Activated CD8-positive, alpha-beta memory T cell treated with anti-CD3 and anti-CD28 coated beads for 48 hours (primary cell): ENCODE measurements around the gene RFX3.

Source experiments
- DNase-seq, 3 experiments: peaks; one replicate each; pipeline ENCODE4 v3.0.0-alpha.2; 2020; ENCODE audit warnings: low read depth in 2 of 3, low spot score in 2 of 3

Gene RFX3

DNA sequence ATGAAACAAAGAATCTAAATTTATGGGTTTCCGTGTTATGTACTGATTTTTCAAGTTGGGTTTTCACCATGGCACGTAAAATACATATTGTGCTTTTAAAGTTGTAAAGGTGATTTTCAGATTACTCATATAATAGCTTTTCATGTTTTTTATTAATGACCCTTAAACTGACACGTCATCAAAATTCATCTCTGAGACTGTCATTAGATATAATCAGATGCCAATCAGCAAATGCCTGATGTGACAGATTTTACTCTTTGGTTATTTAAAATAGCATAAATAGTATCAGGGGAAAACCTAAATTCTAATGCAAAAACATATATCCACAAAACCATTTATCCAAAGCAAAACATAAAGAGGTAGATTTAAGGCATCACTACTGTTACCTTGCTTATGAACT lies 11.0 kb downstream of the RFX3 start:
- no peak for DNase-seq

DNA sequence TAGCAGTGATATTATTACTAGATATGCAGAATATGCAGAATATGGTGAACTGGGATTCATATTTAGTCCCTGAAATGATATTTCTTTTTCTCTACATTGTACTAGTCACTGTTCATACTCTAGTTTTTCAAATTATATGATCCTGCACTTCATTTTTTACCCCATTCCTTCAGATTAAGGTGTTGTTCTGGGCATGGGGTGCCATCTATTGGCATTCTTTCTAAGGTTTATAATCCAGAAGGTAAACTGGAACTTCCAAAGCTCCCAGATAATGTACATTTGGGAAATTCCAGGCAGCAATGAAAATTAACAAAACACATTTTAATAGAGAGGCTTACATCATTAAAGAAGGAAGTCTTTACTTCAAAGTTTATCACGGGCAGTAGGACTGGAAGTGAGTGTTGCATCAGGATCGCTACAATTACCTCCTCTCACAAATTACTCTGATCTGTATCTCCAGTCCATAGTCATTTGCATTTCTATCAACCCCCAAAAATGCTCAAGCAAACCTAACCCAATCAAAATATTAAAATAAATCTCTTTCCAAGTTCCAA lies 12.5 kb downstream of the RFX3 start:
- no peak for DNase-seq

DNA sequence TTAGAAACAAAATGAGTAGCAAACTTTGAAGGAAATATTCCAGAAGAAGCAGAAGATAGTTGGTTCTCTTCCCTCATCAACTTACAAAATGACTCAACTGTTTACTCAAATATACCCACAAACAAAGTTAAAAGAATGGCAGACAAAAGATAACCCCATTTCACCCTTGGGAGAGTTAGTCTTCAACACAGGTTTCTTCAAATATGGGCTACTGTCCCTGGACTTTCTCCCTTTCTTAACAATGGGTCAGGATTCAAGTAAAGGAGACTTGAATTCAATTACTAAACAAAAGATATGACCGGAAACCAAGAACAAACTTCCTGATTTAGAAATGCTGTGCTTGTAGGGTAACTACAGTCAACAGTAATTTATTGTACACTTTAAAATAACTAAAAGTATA lies 14.2 kb downstream of the RFX3 start:
- no peak for DNase-seq

GRCh38 chr9:3510796-3511195 lies 15.0 kb downstream of the RFX3 start:
- DNase-seq, result no peak

GRCh38 chr9:3509926-3510325 lies 15.9 kb downstream of the RFX3 start:
- no peak for DNase-seq

DNA sequence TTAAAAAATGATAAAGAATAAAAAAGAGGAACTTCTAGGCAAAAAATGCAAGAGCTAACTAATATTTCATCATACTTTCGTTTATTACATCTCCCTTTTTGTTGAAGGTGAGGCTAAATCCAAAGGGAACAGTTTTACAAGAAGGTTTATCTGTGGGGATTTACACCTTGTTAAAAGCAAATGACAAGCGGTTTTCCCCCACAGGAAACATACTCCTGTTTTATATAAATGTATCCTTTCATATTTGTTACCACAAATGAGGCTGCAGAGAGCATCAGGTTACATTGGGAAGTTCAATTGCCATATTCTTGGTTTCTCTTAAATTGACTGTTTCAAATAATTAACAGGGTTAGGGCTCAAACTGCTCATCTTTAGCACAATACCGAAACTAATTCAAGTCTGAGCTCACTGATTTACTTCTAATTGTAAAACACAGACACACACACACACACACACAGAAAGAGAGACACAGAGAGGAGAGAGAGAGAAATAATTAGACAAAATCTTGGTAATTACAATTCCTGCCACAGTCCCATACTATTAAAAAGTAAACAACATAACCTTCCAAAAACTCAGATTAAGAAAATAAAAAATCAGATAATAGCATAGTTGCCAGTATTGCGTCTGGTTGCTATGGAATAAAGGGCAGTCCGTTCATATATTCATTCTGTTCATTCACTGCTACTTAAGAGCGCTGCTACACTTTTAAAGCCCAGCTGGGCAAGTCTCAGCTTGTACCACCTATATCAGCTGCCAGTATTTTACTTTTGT lies 17.1 kb downstream of the RFX3 start:
- no peak for DNase-seq

- no peak for DNase-seq
These were observed 17.7 kb downstream of the RFX3 start for GRCh38 chr9:3508078-3508431.

GRCh38 chr9:3507395-3508077 lies 18.3 kb downstream of the RFX3 start:
- no peak for DNase-seq

DNA sequence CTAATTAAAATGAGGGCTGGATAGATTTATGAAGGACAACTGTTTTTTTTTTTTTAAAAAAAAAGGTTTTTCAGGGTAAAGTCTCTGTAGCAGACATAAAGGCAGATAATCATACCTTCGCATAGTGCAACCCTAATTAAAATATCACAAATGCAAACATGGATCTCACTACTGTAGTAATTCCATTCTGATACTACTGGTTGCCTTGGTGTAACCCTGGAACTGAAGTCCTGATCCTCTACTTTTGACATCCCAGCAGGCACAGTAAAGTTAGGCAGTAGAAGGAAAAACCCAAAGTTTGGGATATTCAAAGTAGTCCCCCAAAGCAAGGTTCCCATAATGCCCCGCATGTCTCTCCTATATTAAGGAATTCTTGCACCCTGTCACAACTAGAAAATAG lies 19.6 kb downstream of the RFX3 start:
- no peak for DNase-seq

- no peak for DNase-seq
These were observed 23.0 kb downstream of the RFX3 start for GRCh38 chr9:3502560-3503398.

- DNase-seq, result no peak
These were observed 25.8 kb downstream of the RFX3 start for GRCh38 chr9:3500044-3500443.

DNA sequence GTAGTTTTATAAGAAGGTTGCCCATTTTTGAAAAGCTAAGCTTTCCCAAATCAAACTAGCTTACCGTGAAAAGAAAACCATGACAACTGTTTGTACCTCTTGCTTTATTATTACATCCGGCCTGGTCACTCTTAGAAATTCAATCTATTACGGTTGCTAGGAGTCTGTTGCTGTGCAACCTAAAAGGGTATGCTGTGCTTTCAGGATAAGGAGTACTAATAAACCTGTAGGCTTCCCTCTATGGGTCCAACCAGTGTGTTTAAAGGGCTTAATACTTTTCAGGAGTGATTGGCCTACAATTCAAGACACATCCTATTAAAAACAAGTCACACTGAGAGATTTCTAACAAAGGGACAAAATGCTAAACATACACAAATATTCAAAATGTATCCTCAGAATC lies 27.1 kb downstream of the RFX3 start:
- DNase-seq, result no peak

- DNase-seq, result no peak
These were observed 27.9 kb downstream of the RFX3 start for GRCh38 chr9:3497857-3498256.

DNA sequence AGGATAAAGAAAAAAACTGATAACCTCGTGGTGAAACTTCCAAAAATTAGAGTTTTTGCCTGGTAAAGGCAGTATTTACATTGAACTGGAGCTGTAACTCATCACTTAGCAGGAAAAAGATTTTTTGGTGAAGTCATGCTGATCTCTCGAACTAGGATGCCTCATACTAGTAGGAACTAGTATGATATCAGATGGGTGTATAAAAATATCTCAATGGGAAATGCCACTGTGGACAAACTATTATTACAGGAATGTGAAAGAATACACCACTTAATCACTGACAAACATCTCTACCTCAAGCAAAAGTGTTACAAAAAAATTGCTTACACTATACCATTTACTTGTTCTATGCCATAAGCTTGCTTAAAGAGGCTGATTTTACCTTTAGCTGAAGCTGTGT lies 28.4 kb downstream of the RFX3 start:
- DNase-seq, result no peak

GRCh38 chr9:3495855-3496254 lies 29.9 kb downstream of the RFX3 start:
- no peak for DNase-seq

GRCh38 chr9:3492214-3492613 lies 33.6 kb downstream of the RFX3 start:
- DNase-seq, result no peak

DNA sequence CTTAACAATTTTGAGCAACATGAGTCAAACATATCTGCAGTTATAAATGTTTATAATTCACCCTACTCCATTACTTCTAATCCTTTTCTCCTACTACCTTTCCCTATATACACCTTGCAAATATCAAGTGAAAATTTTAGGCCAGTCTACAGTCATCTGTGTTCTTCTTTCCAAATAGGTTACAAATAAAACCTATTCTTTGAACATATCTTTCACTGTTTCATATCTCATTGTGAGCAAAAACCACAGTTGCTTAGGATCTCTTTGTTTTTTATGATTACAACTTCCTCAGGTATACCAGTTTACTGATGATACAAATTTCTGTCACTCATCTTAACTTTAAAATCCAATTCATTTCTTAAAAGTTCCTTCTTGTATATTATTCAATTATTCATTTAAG lies 34.4 kb downstream of the RFX3 start:
- DNase-seq, result no peak

GRCh38 chr9:3490957-3491356 lies 34.8 kb downstream of the RFX3 start:
- no peak for DNase-seq

GRCh38 chr9:3482578-3482977 lies 43.2 kb downstream of the RFX3 start:
- no peak for DNase-seq

DNA sequence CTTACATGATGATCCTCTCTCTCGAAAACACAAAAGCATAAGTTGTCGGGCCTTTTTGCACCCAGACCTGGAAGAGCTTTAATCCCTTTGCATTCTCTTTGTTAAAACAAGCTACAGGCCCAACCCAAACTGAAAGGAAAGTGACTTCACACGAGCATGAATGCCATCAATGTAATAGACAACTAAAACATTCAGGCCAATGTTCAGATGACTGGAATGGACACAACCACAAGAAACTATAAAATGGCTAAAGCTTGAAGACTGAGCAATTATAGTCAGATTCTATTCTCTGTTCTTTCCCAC lies 45.5 kb downstream of the RFX3 start:
- no peak for DNase-seq

DNA sequence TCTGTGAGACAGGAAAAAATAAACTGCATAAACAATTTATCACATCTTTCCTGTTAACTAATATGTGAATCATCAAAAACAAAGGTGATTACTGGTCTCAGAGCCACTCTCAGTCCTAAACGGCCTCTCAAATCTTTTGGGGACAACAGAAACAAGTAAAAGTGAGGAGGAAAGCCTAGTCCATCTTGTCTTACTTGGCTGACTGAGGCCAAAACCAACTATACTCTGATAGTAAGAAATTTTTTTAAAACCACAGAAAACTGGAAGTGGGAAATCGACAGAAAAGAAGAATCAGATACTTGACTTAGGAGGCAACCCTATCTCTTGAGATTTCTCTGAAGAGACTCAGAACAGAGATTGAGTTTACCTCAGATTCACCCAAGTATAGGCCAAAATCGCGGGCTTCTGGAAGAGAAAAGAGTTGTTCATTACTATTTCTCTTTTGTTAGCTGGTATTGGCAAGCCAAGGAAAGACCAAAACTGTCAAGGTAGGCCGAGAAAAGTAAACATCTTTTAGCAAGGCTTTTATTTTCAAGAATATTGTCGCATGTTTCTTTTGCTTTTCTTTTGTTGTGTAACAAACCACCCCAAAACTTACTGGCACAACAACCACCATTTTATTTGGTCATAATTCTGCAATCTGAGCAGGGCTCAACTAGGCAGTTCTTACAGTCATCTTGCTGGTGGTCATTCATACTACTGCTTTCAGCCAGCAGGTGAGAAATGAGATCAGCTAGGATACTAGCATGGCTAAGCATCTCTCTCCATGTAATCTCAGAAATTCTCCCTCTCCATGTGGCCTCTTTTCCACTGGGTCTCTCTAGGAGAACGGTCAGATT lies 46.1 kb downstream of the RFX3 start:
- no peak for DNase-seq
